Caco-2 (cell line): Measurements from ENCODE around the gene GRIA1. TPM values are rescaled to one million over a fixed set of nuclear protein-coding genes. Genes with fewer than 3 reads are reported as not detected.

ENCODE experiments used
- Bru-seq: library from RNA; stranded (reverse); fragments of 400-500 nt; gene quantifications from one replicate; lab custom pipeline; 2021; lab: Mats Ljungman, UMichigan
- BruChase-seq, 2 experiments: library from RNA; stranded (reverse); fragments of 400-500 nt; gene quantifications; one replicate each; lab custom pipeline; 2021; lab: Mats Ljungman, UMichigan
- BruUV-seq: library from RNA; stranded (reverse); fragments of 400-500 nt; replicated peaks from 2 replicates; lab custom pipeline; 2021; lab: Mats Ljungman, UMichigan
- CTCF ChIA-PET: fragments of 300-600 bp; sonication (Branson Sonifier 250); formaldehyde crosslinking; loops from one replicate; lab custom pipeline; 2022; ENCODE audit warnings: antibody characterized with exemption; lab: Charles Lee
- POLR2A ChIA-PET: fragments of 300-600 bp; sonication (Branson Sonifier 250); formaldehyde crosslinking; loops from one replicate; lab custom pipeline; 2022; ENCODE audit warnings: antibody characterized with exemption; lab: Charles Lee
- DNase-seq, 2 experiments: peaks; one replicate each; pipeline versions ENCODE4 v3.0.0 to v3.0.0-alpha.2; 2020 to 2022
- H3K27me3 ChIP-seq: replicated peaks from 2 replicates; pipeline ENCODE4 v1.6.0; 2011; ENCODE audit warnings: low read length; ENCODE audit not compliant: control insufficient read depth, insufficient read depth
- H3K36me3 ChIP-seq: 2 replicates; pipeline ENCODE4 v1.5.1; 2011; ENCODE audit warnings: low read length; ENCODE audit not compliant: control insufficient read depth, insufficient read depth
- H3K4me1 ChIP-seq: fragments of 250-450 bp; sonication (Bioruptor Pico); 2 replicates; pipeline ENCODE4 v1.5.1; 2020; ENCODE audit warnings: mild to moderate bottlenecking
- H3K4me3 ChIP-seq: 2 replicates; pipeline ENCODE4 v1.5.1; 2011; ENCODE audit warnings: low read depth, mild to moderate bottlenecking, control low read depth, low read length
- H3K9me3 ChIP-seq: fragments of 250-450 bp; sonication (Bioruptor Pico); 2 replicates; pipeline ENCODE4 v1.5.1; 2020; ENCODE audit warnings: mild to moderate bottlenecking, moderate library complexity
- H3K27ac Mint-ChIP-seq: one replicate; pipeline ENCODE4 v1.8.0; 2022; ENCODE audit warnings: mixed read lengths; ENCODE audit not compliant: unreplicated experiment
- H3K27me3 Mint-ChIP-seq: one replicate; pipeline ENCODE4 v1.8.0; 2022; ENCODE audit warnings: mixed read lengths; ENCODE audit not compliant: insufficient read depth, unreplicated experiment
- H3K36me3 Mint-ChIP-seq: one replicate; pipeline ENCODE4 v1.8.0; 2022; ENCODE audit warnings: mild to moderate bottlenecking, mixed read lengths; ENCODE audit not compliant: insufficient read depth, unreplicated experiment
- H3K4me1 Mint-ChIP-seq: one replicate; pipeline ENCODE4 v1.8.0; 2022; ENCODE audit warnings: low read depth, mixed read lengths; ENCODE audit not compliant: unreplicated experiment
- H3K4me3 Mint-ChIP-seq: one replicate; pipeline ENCODE4 v1.8.0; 2022; ENCODE audit warnings: mild to moderate bottlenecking, moderate library complexity, mixed read lengths; ENCODE audit not compliant: unreplicated experiment
- H3K9me3 Mint-ChIP-seq: one replicate; pipeline ENCODE4 v1.8.0; 2022; ENCODE audit warnings: mixed read lengths; ENCODE audit not compliant: unreplicated experiment
- CTCF ChIP-seq, 2 experiments: fragments of 200-600 bp in 1 of 2; IDR thresholded peaks; 1 replicate in 1 of 2; 2 replicates in 1 of 2; pipeline versions ENCODE4 v1.5.1 to v1.8.0; 2011 to 2022; ENCODE audit warnings: antibody characterized with exemption in 1 of 2, control low read depth in 1 of 2, inconsistent platforms in 1 of 2, low read depth in 1 of 2, low read length in 1 of 2, mild to moderate bottlenecking in 1 of 2, moderate library complexity in 1 of 2; ENCODE audit not compliant: insufficient read depth in 1 of 2, severe bottlenecking in 1 of 2, unreplicated experiment in 1 of 2
- intact Hi-C: fragments of 100-400 bp; cut with micrococcal nuclease; formaldehyde crosslinking; loops from one replicate; pipeline ENCODE4 v1.10.0; 2022; ENCODE audit not compliant: unreplicated experiment
- long read RNA-seq: library from polyadenylated mRNA; stranded (forward); transcript quantifications from one replicate; pipeline ENCODE4 v2.0.0, GENCODE V29; 2022
- total RNA-seq: library from RNA; stranded (reverse); gene quantifications from 2 replicates; pipeline ENCODE4 v1.2.3, GENCODE V29; 2022

The GRIA1 gene
- not detected in 2 replicates for total RNA-seq
- percentile 1 among the genes with signal in this experiment for Bru-seq, nascent RNA
- BruChase-seq, experiment 1, labeled RNA remaining after a 2-hour chase, result percentile 0 among the genes with signal in this experiment
- BruChase-seq, experiment 2, labeled RNA remaining after a 6-hour chase, result percentile 0 among the genes with signal in this experiment
- long read RNA-seq, result 0 reads

GRCh38 chr5:153490118-153491037 lies at the start of gene GRIA1:
Gene GRIA1 (plus strand): TSS chr5:153490670.
- H3K9me3 Mint-ChIP-seq, result no peaks in the 10 kb centered on the region
- Histone ChIP-seq H3K9me3 (no peaks in the 10 kb centered on the region), H3K36me3 (no peaks in the 10 kb centered on the region), H3K4me3 (no peak within 1 kb of the TSS), H3K27me3 (peaks cover 3% of the 10 kb centered on the region), H3K4me1 (no peaks in the 10 kb centered on the region)
- peaks cover 25% of the 10 kb centered on the region for H3K27me3 Mint-ChIP-seq
- TF ChIP-seq CTCF (IDR thresholded peaks at IDR 0.05; ENCODE audit: insufficient read depth in 1 of 2, low read depth in 1 of 2, low read length in 1 of 2, severe bottlenecking in 1 of 2, unreplicated experiment in 1 of 2), result no peak
- no peaks in the 10 kb centered on the region for H3K36me3 Mint-ChIP-seq
- no peak within 1 kb of the TSS for H3K4me3 Mint-ChIP-seq
- ChIA-PET POLR2A (no interaction called here), CTCF (interaction anchor here (0.9 kb wide), 1 partner anchor 475 kb away, joined by 3 read pairs; no protein-coding TSS in a partner anchor)
- no TSS peak for BruUV-seq
- intact Hi-C loops, result no loop called here
- no peak for DNase-seq
- no peak within 1 kb of the TSS for H3K27ac Mint-ChIP-seq
- no peaks in the 10 kb centered on the region for H3K4me1 Mint-ChIP-seq

- Histone ChIP-seq H3K36me3 (no peaks in the 10 kb centered on the region), H3K9me3 (no peaks in the 10 kb centered on the region), H3K27me3 (no peaks in the 10 kb centered on the region), H3K4me3 (no peak overlapping the region), H3K4me1 (no peaks in the 10 kb centered on the region)
- H3K27ac Mint-ChIP-seq, result no peak overlapping the region
- H3K4me3 Mint-ChIP-seq, result no peak overlapping the region
- no peak for TF ChIP-seq CTCF (IDR thresholded peaks at IDR 0.05; ENCODE audit: insufficient read depth in 1 of 2, low read depth in 1 of 2, low read length in 1 of 2, severe bottlenecking in 1 of 2, unreplicated experiment in 1 of 2)
- H3K4me1 Mint-ChIP-seq, result no peaks in the 10 kb centered on the region
- H3K36me3 Mint-ChIP-seq, result no peaks in the 10 kb centered on the region
- ChIA-PET POLR2A (no interaction called here), CTCF (no interaction called here)
- no TSS peak for BruUV-seq
- no peaks in the 10 kb centered on the region for H3K9me3 Mint-ChIP-seq
- no peak for DNase-seq
- peaks cover 12% of the 10 kb centered on the region for H3K27me3 Mint-ChIP-seq
- intact Hi-C loops, result no loop called here
Measured at GRCh38 chr5:153445875-153446579, 44.4 kb upstream of the GRIA1 start.

GRCh38 chr5:153447534-153447933 lies 42.9 kb upstream of the GRIA1 start:
- no peaks in the 10 kb centered on the region for H3K36me3 ChIP-seq
- TF ChIP-seq CTCF (IDR thresholded peaks at IDR 0.05; ENCODE audit: insufficient read depth in 1 of 2, low read depth in 1 of 2, low read length in 1 of 2, severe bottlenecking in 1 of 2, unreplicated experiment in 1 of 2), result no peak
- H3K27me3 Mint-ChIP-seq, result peaks cover 10% of the 10 kb centered on the region
- POLR2A ChIA-PET, result no interaction called here
- H3K36me3 Mint-ChIP-seq, result no peaks in the 10 kb centered on the region
- H3K27ac Mint-ChIP-seq, result no peak overlapping the region
- H3K9me3 ChIP-seq, result no peaks in the 10 kb centered on the region
- H3K4me3 ChIP-seq, result no peak overlapping the region
- DNase-seq, result no peak
- H3K4me3 Mint-ChIP-seq, result no peak overlapping the region
- H3K27me3 ChIP-seq, result no peaks in the 10 kb centered on the region
- no peaks in the 10 kb centered on the region for H3K4me1 ChIP-seq
- H3K9me3 Mint-ChIP-seq, result no peaks in the 10 kb centered on the region
- BruUV-seq, result no TSS peak
- no peaks in the 10 kb centered on the region for H3K4me1 Mint-ChIP-seq
- intact Hi-C loops, result no loop called here
- CTCF ChIA-PET, result no interaction called here
